HG03139 (cell line): ENCODE measurements around the gene UBE2E2.

Experiments used
- ATAC-seq: cut with Tn5 transposase; IDR thresholded peaks from one replicate; pipeline ENCODE4 v1.9.1; 2021; ENCODE audit not compliant: unreplicated experiment

Gene UBE2E2

DNA sequence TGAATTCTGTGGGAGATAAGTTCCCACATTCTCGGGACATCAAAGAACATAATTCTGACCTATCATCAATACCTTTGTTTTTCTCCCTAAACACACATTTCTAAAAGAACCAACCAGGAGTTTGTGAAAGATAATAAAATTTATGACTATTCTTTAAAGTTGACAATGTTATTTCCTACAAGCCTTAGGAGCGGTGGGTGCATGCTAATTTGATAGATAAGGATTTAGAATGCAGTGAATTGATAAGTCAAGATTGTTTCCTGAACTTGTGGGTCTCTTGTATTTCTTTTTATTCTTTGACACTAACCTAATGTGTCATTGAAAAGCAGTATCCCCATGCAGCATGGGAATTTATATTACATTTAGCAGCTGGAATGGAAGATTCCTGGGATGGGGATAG is 10.3 kb upstream of the UBE2E2 start:
- ATAC-seq, result no peak

DNA sequence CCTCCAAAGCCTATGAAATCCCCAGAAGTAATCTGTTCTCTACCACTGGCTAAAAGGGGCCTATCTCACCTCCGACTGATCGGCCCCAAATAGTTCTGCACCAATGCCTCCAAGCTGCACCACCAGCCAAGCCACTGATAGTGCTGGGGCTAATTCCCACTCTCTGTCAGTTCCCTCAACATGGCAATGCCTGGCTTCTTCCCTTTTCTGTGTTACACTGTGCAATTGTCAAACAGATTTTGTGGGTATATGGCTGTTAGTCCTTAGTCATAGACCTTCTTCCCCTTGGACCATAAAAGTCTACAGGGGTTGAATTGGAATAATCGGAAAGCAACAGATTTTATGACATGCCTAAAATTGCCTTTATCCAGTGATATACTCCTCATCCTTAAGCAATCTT is 9.3 kb upstream of the UBE2E2 start:
- no peak for ATAC-seq

DNA sequence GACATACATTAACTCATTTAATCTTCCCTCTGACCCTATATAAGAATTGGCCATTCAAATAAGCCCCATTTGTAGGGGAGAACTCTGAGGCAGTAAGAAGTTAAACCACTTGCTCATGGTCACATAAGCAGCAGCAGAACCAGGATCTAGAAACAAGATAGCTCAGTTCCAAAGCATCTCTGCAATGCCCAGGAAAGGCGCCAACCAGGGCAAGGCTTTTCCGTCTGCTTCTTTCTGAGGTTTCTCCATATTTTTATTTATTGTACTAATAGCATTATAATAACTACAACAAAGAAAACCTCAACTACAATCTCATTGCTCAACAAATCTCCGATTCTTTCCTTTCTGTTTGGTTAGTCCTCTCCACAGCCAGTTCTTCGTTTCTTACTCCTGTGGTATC is 4.3 kb upstream of the UBE2E2 start:
- no peak for ATAC-seq

DNA sequence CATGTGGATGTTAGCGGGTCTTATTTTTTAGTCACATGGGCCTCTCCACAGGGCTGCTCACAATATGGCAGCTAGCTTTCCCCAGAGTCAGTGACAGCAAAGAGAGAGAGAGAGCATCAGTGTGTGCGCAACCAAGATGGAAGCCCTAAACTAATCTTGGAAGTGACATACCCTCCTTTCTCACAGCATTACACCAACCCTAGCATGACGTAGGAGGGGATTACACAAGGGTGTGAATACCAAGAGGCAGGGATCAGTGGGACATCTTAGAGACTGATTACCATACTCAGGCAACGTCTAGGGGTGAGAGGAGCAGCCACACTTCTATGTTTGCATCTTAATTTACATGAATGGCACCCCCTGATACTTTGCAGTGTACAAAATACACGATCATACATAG is 3.5 kb upstream of the UBE2E2 start:
- no peak for ATAC-seq

DNA sequence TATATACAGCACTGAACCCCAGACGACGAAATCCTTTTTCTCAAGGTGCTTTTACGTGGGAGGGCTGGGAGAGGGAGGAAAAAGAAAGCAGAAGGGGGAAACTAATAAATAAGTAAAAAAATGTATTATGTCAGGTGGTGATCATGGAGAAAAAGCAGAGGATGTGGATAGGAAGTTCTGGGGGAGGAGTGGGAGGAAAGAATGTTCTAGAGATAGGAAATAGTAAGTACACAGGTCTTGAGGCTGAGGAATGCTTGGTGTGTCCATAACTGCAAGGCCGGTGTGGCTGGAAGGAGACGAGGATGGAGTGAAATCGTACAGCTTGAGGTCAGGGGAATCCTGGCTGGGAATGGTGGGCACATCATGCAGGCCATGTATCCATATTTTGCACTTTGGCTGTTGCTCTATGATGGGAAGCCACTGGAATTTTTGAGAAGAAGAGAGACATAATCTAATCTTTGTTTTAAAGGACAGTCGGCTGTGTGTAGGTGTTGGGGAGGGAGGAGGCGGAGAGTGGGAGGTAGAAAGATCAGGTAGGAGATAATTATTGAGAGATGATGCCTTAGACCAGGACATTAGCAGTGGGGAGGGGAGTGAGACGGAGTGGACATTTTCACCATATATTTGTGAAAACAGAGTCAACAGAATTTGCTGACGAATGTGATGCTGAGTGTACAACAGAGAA is 1.8 kb upstream of the UBE2E2 start:
- no peak for ATAC-seq

DNA sequence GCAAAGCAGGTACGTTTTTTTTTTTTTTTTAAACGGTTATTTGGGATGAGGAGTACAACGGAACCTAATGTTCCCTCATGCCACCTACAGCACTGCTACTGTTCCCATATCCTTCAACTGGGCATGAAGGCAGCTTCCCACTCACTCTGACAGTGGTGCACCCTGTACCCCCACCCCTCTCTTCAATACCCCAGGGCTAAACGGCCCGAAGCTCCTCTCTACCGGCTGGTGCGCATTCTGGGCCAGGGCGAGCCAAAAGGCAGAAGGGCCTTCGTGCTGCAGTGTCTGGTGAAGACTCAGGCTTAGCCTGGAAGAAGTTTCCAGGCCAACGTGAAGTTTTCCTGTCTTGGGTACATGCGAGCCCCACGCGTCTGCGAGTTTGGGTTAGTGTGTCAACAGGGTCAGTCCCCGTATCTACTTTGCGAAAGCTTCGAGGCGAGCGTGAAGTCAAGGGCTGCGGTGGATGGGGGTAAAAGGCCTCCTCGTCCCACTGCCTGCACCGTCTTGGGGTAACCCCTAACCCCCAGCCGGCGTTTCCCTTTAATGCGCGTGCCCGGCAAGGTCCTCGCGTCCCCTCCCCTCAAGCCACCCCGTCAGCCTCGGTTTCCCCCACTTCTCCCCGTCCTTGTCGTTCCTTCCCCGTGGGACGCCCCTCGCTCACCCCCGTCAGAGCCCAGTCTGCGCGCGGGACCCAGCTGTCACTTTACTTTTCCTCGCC is 765 bp upstream of the UBE2E2 start:
- peak; percentile 14 for ATAC-seq

DNA sequence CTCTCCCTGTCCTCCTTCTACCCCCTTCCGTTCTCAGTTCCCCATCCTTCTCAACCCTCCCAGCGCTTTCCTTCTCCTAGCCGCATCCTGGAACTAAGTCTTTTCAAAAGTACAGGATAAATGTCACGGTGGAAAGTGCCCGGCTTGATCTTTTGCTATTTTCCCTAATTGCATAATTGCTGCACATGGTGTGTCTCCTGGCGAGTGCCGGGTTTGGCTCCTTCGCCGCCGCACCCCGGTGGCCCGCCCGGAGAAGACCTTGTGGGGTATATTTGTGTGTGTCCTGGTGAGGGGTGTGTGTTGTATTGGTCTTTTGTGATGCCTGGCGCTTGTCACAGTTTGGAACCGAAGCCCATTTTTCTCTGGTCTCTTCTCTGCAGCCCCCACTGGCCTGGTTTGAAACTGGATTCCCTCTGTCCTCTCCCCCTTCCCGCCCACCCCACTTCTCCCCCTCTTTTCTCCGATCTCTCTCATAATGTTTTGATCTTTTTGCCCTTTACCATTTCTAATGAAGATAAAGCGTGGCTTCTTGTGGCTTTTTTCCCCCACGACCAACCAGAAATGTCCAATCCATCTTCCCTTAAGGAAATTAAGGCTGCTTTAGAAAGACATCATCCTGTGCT is 692 bp downstream of the UBE2E2 start:
- peak; percentile 11 for ATAC-seq

DNA sequence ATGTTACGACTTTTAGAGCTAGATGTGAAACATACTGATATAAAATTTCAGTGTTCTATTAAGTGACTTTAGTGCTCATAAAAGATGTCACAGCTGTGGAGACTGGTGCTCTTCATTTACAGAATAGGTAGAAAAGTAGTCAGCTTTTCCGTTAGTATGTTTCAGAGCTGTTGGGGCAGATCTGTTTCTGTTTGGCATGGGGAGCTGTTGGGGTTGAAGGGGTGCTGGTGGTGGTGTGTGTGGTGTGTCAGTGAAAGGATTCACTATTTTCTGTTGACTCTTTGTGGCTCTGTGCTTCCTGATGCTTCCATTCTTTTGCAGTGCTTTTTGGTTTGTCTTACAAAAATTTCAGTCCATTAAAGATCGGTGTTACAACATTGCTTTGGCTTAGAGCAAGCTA is 3.2 kb downstream of the UBE2E2 start:
- no peak for ATAC-seq

DNA sequence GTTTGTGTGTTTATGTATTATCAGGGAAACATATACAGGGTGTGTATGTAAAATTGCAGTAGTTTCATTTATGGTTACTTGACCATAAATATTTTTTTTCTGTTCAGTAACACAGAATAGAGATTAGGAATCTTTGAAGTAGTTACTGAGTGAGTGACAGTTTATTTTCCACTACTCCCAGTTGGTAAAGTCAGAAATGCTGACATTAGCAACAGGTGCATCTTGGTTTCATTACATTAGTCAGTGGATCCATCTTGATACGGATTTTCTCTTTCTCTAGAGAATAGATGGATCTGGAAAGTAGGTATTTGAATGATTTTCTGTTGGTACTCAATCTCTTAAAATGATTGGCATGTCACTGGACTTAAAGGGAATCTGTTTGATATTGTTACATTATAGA is 6.0 kb downstream of the UBE2E2 start:
- no peak for ATAC-seq

DNA sequence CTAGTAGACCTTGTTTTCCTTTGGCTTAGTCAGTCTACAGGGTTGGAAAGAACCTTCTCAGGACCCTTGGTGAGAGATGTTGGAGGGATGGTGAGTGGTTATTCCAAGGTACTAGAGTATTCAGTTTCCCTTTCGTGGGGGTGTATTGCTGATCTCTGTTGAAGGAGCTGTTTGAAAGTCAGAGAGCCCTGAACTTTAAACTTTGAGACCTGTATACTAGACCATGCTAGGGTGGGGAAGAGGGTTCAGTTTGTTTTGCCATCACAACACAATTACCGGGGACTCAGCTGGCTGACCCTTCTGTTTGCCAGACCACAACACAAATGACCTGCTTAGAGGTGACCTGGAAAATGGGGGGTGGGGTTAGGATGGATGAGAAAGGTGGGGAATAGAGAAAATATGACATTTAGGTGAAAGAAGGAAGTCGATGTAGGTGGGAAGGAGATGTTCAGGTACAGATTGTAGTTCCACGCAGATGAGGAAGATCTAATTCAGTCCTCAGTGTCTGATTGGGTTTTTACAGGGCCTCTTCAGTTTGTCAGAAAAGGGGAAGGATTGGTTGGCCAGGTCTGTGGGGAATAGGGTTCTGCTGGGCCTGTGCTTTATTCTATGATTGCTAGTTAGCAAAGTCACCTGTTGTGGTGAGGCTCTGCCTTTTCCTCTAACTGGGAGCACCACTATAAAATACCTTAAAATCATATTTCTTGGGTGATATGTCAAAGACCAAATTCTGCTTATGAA is 6.8 kb downstream of the UBE2E2 start:
- no peak for ATAC-seq

DNA sequence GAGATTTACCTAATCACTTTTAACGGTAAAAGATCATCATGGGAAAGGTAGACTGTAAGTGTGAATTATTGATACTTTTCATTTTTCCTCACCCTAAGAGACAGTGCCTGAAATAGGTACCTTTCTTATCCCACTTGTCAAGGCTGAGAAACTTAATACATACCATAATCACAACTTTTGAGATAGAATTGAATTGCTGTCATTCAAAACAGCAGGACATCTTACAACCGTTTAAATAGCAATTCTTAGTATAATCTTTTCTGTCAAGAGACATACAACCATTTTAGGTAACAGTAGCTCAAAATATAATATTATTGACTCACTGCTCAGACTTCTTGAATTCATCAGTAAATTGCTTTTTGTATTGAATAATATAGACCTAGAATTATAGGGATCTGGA is 10.7 kb downstream of the UBE2E2 start:
- no peak for ATAC-seq

DNA sequence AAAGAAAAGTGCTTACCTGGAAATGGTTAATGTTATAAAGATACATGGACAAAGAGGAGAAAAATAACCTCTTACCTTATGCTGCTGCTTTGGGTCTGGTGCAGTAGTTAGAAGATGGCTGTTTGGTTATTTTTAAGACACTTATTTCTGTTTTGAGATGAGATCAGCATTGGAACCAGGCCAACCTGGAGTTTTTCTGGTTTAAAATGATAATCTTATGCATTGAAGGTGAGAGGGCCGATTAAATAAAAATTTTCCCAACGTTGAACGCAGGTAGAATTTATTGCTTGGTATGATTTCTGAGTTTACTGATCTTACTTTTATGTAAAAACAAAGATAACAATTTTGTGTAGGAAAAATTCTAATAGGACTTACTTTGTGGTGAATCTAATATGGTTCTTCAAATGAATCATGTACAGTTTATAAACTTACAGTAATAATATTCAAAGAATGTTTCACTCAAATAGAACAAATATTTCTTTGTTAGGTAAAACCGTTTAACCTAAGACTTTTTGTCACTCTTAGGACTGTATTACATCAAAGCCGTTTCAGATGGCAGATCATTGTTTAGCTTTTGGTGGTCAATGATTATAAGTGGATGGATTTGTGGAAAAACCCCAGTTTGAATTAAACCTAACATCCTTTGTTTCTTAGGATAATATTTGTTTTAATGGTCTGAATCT is 14.9 kb downstream of the UBE2E2 start:
- ATAC-seq, result no peak

DNA sequence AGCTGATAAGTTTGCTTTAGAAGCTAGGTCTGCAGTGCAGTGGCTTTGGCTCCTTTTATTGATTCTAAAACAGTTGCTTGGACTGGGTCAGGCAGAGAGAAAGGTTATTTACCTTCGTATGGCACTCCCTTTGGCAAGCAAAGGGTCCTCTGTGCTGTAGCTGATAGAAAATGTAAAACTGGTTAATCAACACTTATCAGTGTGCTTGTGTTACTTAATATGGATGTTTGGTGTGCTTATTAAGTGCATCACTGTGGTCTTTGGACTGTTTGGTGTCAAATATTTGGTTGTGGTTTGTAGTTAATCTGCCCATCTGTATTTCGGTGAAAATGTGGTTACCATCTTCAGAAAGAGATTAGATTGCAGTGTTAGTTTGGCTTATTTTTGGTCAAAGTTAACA is 16.0 kb downstream of the UBE2E2 start:
- ATAC-seq, result peak; percentile 46

DNA sequence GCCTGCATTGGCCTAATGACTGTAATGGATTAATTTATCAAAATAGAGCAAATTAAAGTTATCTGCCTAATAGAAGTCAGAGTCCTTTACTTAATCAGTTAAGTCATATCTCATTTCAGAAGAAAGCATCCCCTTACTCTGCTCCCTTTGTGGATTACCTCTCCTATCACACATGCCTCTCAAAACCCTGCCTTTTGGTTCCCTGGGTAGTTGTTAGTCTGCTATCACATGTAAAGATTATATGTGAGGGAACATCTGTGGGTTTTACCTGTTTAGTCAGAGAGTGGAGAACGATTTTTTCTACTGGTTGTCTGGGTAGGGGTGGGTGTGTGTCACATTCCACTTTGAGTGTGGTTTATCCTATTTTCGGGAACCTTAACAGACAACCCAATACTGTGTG is 16.4 kb downstream of the UBE2E2 start:
- ATAC-seq, result peak; percentile 42

DNA sequence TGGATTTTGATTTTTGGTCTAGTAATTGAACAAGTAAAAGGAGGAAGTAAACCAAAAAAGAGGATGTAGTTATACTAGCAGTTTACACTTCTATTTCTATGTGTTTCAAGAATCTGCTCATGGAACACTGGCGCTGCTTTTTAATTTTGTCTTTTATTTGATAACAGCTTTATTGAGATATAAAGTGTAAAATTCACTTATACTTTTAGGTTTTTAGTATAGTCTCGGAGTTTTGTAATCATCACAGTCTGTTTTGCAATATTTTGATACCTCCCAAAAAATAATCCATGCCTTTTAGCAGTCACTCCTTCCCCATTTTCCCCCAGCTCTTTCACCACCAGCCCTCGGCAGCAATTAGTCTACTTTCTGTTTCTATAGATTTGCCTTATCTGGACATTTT is 18.0 kb downstream of the UBE2E2 start:
- no peak for ATAC-seq

DNA sequence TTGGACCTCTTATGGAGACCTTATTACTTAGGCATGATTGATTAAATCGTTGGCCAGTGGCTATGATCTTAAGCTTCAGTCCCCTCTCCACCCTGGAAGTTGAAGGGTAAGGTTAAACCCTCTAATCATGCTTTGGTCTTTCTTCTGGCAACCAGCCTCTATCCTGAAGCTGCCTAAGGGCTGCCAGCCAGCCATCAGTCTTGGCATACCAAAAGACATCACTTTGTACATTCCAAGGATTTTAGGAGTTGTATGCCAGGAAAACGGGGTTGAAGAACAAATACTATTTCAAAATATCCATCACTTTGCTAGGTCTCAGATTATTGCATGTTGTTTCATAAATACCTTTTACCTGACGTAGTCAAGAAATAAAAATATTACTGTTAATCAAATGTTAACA is 28.9 kb downstream of the UBE2E2 start:
- ATAC-seq, result no peak

DNA sequence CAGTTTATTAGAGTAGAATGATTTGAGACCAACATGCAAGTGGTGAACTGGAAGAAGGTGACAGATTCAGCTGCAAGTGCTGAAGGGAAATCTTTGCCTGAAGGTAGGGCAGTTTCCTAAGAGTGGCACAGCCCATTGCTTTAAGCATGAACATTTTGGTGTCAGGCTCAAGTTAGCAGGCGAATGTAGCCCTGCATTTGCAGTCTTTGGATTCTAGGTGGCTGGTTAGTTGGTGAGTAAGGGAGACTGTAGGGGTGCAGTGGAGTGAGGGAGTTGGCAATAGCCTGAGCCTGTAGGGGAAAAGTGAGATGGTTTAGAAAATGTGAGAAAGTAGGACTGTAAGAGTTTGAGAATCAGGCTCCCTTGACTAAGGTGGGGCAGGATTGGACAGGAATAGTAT is 29.7 kb downstream of the UBE2E2 start:
- ATAC-seq, result no peak

DNA sequence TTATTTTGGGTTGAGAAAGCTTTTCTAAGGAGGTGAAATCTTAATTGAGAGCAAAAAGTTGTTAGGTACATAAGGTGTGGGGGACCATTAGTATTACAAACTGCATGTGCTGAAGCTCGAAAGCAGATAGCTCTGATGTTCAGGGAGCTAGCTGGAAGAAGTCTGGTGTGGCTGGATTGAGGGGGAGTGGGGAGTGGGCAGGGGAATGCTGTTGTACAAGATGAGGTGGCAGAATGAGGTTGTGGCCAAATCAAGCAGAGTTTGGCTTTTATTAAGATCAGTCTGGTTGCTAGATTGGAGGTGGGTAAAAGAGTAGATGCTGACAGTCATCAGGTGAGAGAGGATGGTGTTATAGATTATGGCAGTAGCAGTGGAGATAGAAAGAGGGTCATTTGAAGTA is 32.1 kb downstream of the UBE2E2 start:
- ATAC-seq, result no peak

DNA sequence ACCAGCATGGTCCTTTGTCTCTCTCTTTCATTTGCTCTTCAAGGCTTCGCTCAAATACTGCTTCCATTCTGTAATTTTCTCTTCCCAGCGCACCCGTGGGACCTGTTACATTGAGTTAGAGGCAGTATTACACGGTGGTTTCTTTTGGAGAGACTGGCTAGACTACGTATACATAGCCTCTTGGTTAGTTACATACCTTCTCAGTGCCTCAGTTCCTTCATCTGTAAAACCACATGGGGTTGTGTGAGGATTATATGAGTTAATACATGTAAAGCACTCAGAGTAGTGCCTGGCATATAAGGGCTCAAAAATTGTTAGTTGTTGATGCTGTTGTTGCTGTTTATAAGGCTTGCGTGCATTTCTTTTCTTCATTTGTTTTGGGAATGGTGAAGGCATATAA is 33.8 kb downstream of the UBE2E2 start:
- ATAC-seq, result no peak

DNA sequence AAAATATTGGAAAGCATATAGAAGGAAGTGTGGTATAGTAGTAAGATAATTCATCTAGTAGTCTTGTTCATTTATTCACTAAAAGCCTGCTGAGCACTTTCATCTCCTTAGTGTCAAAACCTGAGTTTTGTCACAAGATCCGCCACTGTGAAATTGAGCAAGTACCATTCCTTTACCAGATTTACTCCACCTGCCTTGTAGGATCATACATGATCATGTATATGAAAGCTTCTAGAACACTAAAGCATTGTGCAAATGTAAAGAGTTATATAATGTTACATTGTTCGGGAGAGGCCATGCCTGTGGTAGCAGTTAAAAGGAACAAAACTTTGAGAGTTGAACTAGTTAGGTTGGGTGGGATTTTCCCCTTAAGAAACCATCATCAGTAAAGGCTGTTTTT is 35.0 kb downstream of the UBE2E2 start:
- ATAC-seq, result no peak

DNA sequence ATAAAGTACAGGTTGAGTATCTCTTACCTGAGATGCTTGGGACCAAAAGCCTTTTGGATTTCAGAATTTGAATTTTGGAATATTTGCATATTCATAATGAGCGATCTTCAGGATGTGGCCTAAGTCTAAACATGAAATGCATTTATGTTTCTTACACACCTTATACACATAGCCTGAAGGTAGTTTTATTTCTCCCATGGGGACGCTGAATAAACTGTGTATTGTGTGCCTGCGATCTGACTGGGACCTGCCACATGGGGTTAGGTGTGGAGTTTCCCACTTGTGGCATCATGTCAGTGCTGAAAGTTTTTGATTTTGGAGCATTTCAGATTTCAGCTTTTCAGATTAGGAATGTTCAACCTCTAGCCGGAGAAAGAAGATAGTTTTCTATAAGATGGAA is 35.5 kb downstream of the UBE2E2 start:
- no peak for ATAC-seq
